ENCODE results near the gene C6orf47. TPM values are rescaled to one million over a fixed set of nuclear protein-coding genes. Genes with fewer than 3 reads are reported as not detected.

Gene C6orf47
- total and polyA plus RNA-seq, 2 of the 8 experiments (the other 6 are each of a cell fraction or from before 2014, with no cell fraction given), result 4.7 to 14.6 TPM

DNA sequence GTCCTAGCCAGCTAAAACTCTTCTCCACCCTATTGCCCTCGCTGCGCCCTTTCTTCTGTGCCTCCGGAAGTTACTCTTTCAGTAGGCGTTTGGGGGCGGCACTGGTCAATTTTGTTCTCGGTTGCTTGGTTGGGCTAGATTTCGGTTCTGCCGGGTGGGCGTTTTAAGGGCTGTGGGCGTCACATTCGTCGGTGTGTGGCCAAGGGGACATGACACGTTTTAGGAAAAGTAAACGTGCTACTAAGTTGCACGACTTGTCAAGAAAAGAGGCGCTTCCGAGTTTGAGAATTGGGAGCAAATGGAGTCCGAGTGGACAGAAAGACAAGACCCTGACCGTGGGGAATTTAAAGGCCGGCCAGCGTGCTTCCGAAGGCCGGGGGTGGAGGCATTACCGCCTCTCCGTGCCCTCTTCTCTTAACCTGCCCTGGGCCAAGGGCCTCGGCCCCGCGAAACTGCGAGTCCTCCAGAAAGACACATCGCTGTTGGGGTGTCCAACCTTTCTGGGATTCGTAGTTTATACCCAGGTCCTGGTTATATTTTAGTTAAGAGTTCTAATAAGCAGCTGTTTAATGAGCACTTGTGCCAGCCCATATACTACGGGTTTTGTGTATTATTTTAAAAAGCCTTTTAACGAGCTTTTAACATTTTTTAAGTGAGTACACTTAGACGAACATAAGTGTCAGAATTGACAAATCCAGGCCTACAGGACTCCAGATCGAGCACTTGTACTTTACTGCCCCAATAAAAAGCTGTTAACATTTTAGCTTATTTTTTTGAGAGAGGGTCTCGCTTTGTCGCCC lies 7.5 kb downstream of the C6orf47 start (continued):
- TF ChIP-seq NANOG (IDR thresholded peaks at IDR 0.05; ENCODE audit: insufficient read depth, low read depth, low read length, poor library complexity, severe bottlenecking) (no peak), POLR2AphosphoS5 (IDR thresholded peaks at IDR 0.05; ENCODE audit: low read depth, low read length) (no peak), BCL11A (IDR thresholded peaks at IDR 0.05; ENCODE audit: low read depth in 2 of 2, low read length in 2 of 2) (no peak), TBP (IDR thresholded peaks at IDR 0.05; ENCODE audit: low read depth, low read length) (0 out of 2 replicates have a peak, but pooled peaks have one; percentile 63), SIRT6 (IDR thresholded peaks at IDR 0.05; ENCODE audit: low read length) (no peak), FOSL1 (IDR thresholded peaks at IDR 0.05; ENCODE audit: insufficient read depth, low read depth, low read length) (no peak), JUN (IDR thresholded peaks at IDR 0.05; ENCODE audit: low read depth, low read length) (no peak)
